Mucosa of rectum (tissue), 2 donors: Measurements from ENCODE around the gene ZBTB16.

Source experiments
- H3K27ac ChIP-seq, 2 donors: one replicate each; pipeline ENCODE4 v1.7.0; 2013; ENCODE audit warnings: inconsistent platforms in 2 of 2, low read depth in 2 of 2, low read length in 2 of 2
- H3K27me3 ChIP-seq, 2 donors: one replicate each; pipeline ENCODE4 v1.7.0; 2013; ENCODE audit warnings: low read length in 2 of 2; ENCODE audit not compliant: control insufficient read depth in 2 of 2, insufficient read depth in 2 of 2
- H3K36me3 ChIP-seq, 2 donors: one replicate each; pipeline ENCODE4 v1.7.0; 2013; ENCODE audit warnings: low read length in 2 of 2; ENCODE audit not compliant: control insufficient read depth in 2 of 2, insufficient read depth in 2 of 2
- H3K4me1 ChIP-seq, 2 donors: one replicate each; pipeline ENCODE4 v1.7.0; 2013; ENCODE audit warnings: low read length in 2 of 2, mild to moderate bottlenecking in 1 of 2; ENCODE audit not compliant: control insufficient read depth in 2 of 2, insufficient read depth in 2 of 2
- H3K4me3 ChIP-seq, 2 donors: one replicate each; pipeline ENCODE4 v1.7.0; 2013; ENCODE audit warnings: low read length in 2 of 2
- H3K9ac ChIP-seq, 2 donors: one replicate each; pipeline ENCODE4 v1.7.0; 2013; ENCODE audit warnings: low read length in 2 of 2, low read depth in 1 of 2, mild to moderate bottlenecking in 1 of 2
- H3K9me3 ChIP-seq, 2 donors: one replicate each; pipeline ENCODE4 v1.7.0; 2013; ENCODE audit warnings: low read length in 2 of 2; ENCODE audit not compliant: control insufficient read depth in 2 of 2
- donor health status: healthy.
- donor health status: Normal muscosa, but diverticular disease.

Gene ZBTB16

GRCh38 chr11:114141863-114142580, 82.5 kb downstream of the ZBTB16 start:
- Histone ChIP-seq H3K27ac (no peak overlapping the region), H3K36me3 (no peaks in the 10 kb centered on the region), H3K4me1 (peaks cover 23 to 26% of the 10 kb centered on the region in 2 donors), H3K9ac (no peak overlapping the region), H3K4me3 (no peak overlapping the region), H3K27me3 (no peaks in the 10 kb centered on the region), H3K9me3 (no peaks in the 10 kb centered on the region)

- H3K4me1 ChIP-seq, result peaks cover 19 to 20% of the 10 kb centered on the region in 2 donors
- no peaks in the 10 kb centered on the region for H3K36me3 ChIP-seq
- H3K27ac ChIP-seq, result no peak overlapping the region
- H3K4me3 ChIP-seq, result no peak overlapping the region
- H3K9ac ChIP-seq, result no peak overlapping the region
- no peaks in the 10 kb centered on the region for H3K27me3 ChIP-seq
- no peaks in the 10 kb centered on the region for H3K9me3 ChIP-seq
Observed at GRCh38 chr11:114142707-114143106, 83.2 kb downstream of the ZBTB16 start.

- Histone ChIP-seq H3K36me3 (no peaks in the 10 kb centered on the region), H3K9me3 (no peaks in the 10 kb centered on the region), H3K27ac (no peak overlapping the region), H3K9ac (no peak overlapping the region), H3K27me3 (no peaks in the 10 kb centered on the region), H3K4me1 (peaks cover 14 to 17% of the 10 kb centered on the region in 2 donors), H3K4me3 (no peak overlapping the region)
Observed at GRCh38 chr11:114145166-114145775, 85.8 kb downstream of the ZBTB16 start.

- Histone ChIP-seq H3K4me1 (peaks cover 14 to 17% of the 10 kb centered on the region in 2 donors), H3K36me3 (no peaks in the 10 kb centered on the region), H3K4me3 (no peak overlapping the region), H3K27me3 (no peaks in the 10 kb centered on the region), H3K27ac (peak overlapping the region; percentile 36 to 49), H3K9ac (no peak overlapping the region), H3K9me3 (no peaks in the 10 kb centered on the region)
Observed at GRCh38 chr11:114147375-114148012, 88.0 kb downstream of the ZBTB16 start.

- no peak overlapping the region for H3K9ac ChIP-seq
- peak overlapping the region; percentile 35 to 49 for H3K27ac ChIP-seq
- H3K4me1 ChIP-seq, result peaks cover 12 to 17% of the 10 kb centered on the region in 2 donors
- no peak overlapping the region for H3K4me3 ChIP-seq
- no peaks in the 10 kb centered on the region for H3K36me3 ChIP-seq
- no peaks in the 10 kb centered on the region for H3K27me3 ChIP-seq
- H3K9me3 ChIP-seq, result no peaks in the 10 kb centered on the region
Observed at GRCh38 chr11:114148013-114148382, 88.5 kb downstream of the ZBTB16 start.

- Histone ChIP-seq H3K9me3 (no peaks in the 10 kb centered on the region), H3K4me1 (peaks cover 0 to 3% of the 10 kb centered on the region in 2 donors), H3K36me3 (no peaks in the 10 kb centered on the region), H3K4me3 (no peak overlapping the region), H3K9ac (no peak overlapping the region), H3K27me3 (no peaks in the 10 kb centered on the region), H3K27ac (peak overlapping the region in 1 of 2 donors; percentile 6)
Observed at GRCh38 chr11:114149689-114150407, 90.3 kb downstream of the ZBTB16 start.

GRCh38 chr11:114150671-114151070, 91.2 kb downstream of the ZBTB16 start:
- no peak overlapping the region for H3K4me3 ChIP-seq
- H3K9me3 ChIP-seq, result no peaks in the 10 kb centered on the region
- no peaks in the 10 kb centered on the region for H3K36me3 ChIP-seq
- H3K4me1 ChIP-seq, result peaks cover 0 to 3% of the 10 kb centered on the region in 2 donors
- no peak overlapping the region for H3K9ac ChIP-seq
- no peaks in the 10 kb centered on the region for H3K27me3 ChIP-seq
- H3K27ac ChIP-seq, result no peak overlapping the region

GRCh38 chr11:114151631-114152030, 92.1 kb downstream of the ZBTB16 start:
- H3K9me3 ChIP-seq, result no peaks in the 10 kb centered on the region
- no peaks in the 10 kb centered on the region for H3K36me3 ChIP-seq
- no peaks in the 10 kb centered on the region for H3K27me3 ChIP-seq
- no peak overlapping the region for H3K4me3 ChIP-seq
- H3K27ac ChIP-seq, result no peak overlapping the region
- no peak overlapping the region for H3K9ac ChIP-seq
- H3K4me1 ChIP-seq, result peaks cover 0 to 3% of the 10 kb centered on the region in 2 donors

- Histone ChIP-seq H3K9ac (no peak overlapping the region), H3K36me3 (no peaks in the 10 kb centered on the region), H3K27me3 (no peaks in the 10 kb centered on the region), H3K4me3 (no peak overlapping the region), H3K4me1 (peaks cover 0 to 3% of the 10 kb centered on the region in 2 donors), H3K27ac (no peak overlapping the region), H3K9me3 (no peaks in the 10 kb centered on the region)
Observed at GRCh38 chr11:114152162-114152561, 92.7 kb downstream of the ZBTB16 start.

- peak overlapping the region in 1 of 2 donors; percentile 16 for H3K27ac ChIP-seq
- no peaks in the 10 kb centered on the region for H3K9me3 ChIP-seq
- no peak overlapping the region for H3K9ac ChIP-seq
- H3K4me3 ChIP-seq, result no peak overlapping the region
- no peaks in the 10 kb centered on the region for H3K27me3 ChIP-seq
- peaks cover 0 to 3% of the 10 kb centered on the region in 2 donors for H3K4me1 ChIP-seq
- H3K36me3 ChIP-seq, result no peaks in the 10 kb centered on the region
Observed at GRCh38 chr11:114152785-114153184, 93.3 kb downstream of the ZBTB16 start.
